HG02981 (cell line): ENCODE results near the gene CWC27.

Experiments
- ATAC-seq: cut with Tn5 transposase; IDR thresholded peaks from one replicate; pipeline ENCODE4 v1.9.1; 2021; ENCODE audit warnings: mild to moderate bottlenecking, moderate library complexity; ENCODE audit not compliant: unreplicated experiment

CWC27 gene

DNA sequence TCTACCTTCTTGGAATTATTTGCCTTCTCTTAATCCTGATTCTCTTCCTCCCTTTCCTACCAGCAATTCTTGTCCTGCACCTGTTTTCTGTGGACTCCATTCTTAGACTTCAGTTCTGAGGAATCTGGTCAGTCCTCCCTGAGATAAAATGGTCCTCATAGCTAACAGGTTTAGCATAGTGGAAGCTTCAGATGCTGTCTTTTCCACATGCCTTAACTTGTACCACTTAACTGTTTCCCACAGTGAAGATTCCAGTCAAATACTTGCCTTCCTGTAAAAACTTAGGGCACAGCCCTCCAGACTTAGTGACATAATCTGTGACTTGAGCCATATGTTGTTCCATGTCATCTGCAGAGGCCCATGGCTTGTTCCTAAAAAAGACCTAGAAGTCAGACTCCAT lies 261.3 kb downstream of the CWC27 start:
- ATAC-seq: no peak

DNA sequence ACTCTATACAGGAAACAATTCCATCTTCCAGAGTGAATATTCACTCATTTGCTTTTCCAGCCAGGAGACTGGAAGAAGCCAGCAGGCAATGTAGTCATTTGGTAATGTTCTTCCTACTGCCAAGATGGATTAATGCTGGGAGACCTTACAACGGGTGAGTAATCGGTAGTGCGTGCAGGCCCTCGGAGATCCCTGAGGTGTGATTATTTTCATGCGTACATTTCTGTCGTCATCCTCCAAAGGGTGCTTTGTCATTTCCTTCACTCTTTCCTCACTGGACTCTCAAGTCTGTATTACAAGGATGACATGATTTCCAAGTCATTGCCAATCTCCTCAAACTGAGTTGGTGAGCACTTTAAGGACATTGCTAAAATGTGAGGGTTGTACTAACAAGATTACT lies 263.5 kb downstream of the CWC27 start:
- ATAC-seq: no peak

DNA sequence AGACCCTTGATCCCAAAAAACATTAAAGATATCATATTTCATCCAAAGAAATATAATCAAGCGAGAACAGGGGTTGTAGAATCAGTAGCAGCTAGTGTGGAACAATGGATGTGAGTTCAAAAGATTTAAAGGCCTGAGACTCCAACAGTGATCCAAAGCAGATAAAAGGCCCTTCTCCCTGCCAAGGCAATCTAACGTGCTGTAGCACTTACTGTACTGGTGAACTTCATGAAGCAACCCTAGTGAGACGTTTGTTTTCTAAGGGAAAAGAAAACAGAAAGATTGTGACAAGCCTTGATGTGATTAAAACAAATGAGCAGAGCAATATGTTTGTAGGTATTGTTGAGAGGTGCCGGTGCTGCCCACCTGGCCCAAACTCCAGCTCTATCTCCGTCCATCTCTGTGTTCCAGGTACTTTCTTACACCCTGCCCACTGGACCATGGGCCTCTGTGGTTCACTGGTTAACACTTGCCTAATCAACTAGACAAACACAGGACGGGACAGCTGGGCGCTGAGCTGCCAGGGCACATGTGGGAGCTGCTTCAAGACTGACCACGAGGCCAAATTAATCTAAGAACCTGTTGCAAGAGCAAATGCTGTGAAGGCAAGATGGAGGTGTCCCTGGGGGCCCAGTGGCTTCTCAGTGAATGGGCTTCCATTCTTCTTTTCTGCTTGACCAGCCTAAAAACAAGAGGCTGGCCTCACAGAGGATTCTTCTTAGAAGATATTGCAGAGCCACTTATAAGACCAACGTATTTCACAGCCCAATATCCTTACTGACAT lies 265.5 kb downstream of the CWC27 start:
- no peak for ATAC-seq

DNA sequence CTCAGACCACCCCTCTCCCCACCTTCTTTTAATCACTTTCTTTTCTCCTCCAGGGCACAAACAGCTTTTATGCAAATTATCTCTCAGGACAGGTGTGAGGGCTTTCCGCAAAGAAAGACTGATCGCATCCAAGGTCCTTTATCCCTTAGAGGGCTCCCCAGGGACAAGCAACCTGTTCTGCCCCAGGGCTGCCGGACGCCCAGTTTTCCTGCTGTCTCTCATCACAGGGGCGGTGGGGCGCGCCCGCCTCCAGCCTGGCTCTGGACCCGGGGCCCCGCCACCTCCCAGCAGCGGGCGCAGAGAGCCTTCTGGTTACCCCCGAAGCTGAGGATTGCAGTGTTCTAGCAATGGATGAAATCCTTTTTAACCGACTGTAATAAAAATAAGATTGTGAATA lies 266.1 kb downstream of the CWC27 start:
- ATAC-seq: no peak

DNA sequence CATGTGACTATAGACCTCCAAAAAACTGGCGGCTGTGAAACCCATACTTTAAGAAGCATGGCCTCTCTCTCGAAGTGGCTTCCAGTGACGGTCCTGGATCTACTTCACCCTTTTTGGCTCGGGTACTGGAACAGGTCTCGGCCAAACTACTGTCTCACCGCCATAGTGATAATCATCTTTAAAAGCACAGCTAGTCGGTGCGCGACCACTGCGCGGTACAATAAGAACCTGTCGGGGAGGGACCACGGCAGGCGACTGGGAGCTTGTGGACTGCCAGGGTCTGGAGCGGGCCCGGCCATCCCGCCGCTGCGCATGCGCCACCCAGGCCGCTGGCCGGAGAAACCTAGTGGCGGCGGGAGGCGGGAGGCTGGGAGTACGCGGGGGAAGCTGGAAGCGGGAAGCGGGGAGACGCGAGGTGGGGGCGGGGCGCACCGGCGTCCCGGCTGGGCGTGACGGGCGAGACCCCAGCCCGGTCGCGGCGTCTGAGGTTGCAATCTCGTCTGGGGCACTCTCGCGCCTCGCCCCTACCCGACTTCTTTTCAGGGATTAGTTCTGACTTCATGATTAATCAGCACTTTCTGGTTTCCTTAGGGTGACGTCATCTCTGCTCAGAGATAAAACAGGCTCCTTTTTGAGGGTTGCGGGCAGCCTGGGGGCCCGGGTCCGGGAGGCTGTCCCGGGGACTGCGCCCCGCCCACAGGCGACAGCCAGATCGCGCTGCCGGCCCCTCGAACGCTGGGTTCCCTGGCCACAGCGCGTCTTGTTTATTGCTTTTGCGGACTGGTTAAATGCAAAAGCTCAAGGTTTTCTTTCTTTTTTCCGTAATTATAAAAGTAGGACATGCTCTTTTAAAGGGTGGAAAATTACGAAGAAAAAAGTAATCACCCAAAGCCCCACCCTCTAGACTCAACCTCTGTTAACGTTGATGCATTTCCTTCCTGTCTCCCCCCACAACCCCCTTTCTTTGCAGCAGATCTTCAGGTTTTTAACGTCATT lies 266.8 kb downstream of the CWC27 start:
- ATAC-seq: peak; percentile 81

DNA sequence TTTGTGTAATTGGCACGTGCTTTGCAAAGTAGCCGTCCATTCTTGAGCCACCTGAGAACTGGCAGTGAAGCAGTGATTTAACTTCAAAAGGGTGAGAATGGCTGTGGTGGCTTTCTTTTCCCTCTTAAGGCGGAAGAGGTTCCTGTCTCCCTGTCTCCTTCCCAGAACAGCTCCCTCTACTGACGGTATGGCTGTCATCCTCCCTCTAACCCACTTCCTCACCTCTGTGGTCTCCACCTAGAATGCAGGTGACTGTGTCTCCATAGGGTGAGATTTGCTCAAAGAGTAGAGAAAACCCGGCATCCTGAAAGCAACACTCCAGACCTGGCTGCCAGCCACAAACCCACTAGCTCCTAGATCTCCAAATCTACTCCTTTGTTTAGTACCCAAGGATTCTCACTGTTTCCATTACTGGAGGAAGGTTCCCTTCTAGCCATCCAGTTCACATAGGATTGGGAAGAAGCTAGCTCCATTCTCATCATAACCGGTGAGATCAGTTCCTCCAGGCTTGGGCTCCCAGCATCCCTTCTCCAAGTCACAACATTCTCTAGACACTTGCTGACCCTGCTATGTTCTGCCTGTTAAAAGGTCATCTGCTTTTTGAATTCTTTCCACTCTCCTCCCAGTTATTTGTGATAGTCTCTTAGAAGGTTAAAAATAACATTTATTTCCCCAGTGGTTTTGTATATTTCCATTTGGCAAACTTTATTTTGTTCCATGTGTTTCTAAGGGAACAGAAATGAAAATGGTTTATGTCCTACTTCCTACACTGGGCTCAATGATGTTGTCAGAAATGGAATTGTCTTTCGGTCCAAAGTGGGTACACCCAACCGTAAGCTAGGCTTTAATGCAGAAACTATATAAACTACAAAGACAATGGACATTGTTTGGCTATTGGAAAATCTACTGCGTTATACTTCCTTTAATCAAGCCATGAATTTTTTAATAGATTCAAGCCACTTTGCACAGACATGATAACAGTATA lies 269.4 kb downstream of the CWC27 start:
- no peak for ATAC-seq

DNA sequence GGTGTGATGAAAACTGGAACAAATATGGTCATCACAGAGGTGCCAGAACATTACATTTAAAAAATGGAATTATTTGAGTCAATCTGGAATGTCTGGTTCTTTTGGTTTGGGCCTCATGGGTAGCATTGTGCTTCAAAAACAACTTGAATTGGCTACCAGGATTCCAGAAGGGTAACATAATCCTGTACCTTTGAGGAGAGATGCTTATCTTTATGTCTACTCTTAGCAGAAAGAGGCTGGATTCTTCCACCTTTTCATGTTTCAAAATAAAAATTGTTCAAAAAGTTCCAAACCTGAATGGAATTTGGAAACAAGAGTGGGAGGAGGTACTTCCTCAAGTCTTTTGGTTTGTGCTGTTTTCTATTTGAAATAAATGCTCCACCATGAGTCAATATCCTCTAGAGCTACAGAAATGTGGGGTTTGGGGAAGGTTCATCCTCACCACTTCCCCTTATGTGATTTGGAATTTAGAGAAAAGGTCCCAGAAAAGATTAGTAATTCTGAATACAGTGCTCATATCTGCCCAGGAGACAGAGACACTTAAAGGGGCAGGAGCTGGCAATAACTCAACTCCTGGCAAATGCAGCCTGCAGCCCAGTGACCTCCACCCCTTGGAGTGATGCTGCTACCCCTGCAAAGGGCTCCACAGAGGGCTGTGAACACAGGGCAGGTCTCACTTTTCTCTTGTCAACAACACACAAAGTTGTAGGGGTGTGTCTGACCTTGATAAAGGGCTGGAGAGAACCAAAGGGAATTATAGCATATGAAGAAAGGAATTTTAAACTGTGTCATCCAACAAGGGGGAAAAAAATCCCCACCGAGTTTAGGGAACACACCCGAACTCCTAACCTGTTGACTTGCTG lies 272.8 kb downstream of the CWC27 start:
- ATAC-seq: no peak

DNA sequence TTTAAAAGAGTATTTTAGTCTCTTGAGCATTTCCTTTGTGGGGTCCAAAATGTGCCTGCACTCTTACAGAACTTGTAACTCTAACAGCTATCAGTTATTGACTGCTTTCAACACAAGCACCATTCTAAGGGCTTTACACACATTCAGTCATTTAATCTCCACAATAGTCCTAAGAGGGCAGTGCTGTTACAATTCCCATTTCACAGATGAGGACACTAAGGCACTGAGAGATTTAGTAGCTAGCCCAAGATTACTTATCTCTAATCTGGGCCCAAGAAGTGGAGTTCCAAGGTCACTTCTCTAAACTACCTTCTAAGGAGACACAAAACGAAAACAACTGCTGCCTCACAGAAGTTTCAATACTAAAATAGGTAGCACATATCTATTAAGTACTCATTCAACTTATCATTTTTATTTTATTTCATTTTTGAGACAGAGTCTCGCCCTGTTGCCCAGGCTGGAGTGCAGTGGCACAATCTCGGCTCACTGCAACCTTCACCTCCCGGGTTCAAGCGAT lies 275.2 kb downstream of the CWC27 start:
- peak; percentile 42 for ATAC-seq

DNA sequence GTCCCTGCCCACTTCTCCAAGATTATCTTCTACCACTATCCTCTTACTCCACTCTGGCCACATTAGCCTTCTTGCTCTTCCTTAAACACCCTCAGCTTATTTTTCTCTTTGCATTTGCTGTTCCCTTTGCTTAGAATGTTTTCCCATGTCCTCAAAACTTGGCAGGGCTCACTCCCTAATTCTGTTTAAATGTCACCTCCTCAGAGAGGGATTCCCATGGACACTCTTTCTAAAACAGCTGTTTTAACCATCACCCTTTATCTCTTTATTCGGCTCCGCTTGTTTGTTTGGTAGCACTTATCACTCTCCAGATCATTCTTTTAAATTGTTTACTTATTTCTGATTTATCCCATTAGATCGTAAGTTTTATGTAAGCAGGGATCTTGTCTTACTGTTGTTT lies 278.5 kb downstream of the CWC27 start:
- ATAC-seq: no peak

DNA sequence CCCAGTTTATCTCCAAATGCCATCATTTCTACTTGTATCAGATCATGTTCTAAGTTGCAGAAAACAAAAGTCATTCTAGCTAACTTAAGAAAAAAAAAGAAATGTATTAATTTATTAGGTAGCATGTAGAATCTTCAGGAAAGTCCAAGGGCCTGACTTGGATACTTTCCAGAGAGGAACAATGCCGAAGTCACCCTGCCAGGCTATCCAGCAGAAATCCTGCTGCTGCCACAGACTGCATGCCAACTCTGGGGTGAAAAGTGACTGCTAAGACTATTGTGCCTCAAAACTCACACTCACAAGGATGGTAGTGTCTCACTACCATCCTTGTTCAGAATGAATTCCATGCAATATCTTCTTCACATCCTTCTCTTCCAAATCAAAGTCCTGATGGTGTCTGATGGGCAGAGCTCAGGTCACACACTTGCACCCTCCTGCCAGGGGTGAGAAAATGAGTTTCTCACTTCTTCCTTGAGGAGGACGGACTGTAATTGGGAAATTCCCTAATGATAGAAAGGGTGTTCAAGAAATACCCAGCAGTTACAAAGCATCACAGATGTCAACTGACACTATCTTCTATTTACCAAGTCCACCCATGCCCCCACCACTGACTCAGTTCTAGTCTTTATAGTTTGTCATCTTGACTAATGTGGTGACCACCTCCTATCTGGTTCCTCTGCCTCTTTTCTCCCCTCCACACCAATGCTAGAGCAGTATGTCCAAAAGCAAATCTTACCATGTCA lies 279.4 kb downstream of the CWC27 start:
- peak; percentile 46 for ATAC-seq

DNA sequence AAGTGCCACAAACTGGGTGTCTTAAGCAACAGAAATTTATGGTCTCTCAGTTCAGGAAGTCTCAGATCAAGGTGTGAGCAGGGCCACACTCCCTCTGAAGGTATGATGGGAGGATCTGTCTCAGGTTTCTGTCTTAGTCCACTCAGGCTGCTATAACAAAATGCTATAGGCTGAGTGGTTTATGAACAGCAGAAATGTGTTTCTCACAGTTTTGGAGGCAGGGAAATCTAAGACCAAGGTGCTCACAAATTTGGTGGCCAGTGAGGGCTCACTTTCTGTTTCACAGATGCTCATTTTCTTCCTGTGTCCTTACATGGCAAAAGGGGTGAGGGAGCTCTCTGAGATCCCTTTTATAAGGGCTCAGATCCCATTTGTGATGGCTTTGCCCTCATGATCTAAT lies 281.4 kb downstream of the CWC27 start:
- peak; percentile 36 for ATAC-seq

DNA sequence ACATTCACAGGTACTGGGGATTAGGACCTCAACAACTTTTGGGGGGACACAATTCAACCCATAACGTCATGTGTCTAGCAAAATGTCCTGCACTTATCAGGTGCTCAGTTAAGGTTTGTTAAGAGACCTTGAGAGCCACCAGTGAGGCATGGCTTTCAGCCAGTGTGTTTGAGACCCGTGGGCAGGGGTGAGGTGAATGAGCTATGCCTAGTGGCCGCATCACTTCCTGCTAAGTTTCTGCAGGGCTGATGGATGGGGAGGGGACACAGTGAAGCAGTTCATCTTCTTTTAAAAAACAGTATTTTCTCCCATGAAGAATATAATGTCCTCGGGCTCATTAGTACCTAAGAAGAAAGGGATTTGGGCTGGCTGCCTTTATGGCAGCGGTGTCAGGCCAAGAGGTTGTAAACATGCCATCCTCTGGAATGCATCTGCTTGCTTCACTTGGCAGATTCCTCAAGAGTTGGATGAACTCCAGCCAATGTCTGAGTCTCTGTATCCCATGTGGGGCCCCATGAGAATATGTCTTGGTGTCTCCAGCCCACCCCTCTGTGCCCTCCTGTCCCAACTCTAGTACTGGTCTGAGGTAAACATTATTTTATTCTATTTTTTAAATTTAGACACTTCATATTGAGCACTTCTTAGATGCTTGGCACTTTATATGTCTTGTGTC lies 282.2 kb downstream of the CWC27 start:
- no peak for ATAC-seq

DNA sequence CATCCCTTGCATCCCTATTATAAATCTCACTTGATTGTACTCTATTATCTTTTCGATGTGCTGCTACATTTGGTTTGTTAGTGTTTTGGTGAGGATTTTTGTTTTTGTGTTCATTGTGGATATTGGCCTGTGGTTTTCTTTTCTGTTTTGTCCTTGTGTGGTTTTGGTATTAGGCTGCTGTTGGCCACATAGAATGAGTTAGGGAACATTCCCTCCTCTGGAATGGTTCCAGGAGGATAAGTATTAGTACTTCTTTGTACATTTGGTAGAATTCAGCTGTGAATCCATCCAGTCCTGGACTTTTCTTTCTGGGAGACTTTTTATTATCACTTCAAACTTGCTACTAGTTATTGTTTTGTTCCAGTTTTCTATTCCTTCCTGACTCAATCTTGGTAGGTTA lies 287.2 kb downstream of the CWC27 start:
- ATAC-seq: no peak

DNA sequence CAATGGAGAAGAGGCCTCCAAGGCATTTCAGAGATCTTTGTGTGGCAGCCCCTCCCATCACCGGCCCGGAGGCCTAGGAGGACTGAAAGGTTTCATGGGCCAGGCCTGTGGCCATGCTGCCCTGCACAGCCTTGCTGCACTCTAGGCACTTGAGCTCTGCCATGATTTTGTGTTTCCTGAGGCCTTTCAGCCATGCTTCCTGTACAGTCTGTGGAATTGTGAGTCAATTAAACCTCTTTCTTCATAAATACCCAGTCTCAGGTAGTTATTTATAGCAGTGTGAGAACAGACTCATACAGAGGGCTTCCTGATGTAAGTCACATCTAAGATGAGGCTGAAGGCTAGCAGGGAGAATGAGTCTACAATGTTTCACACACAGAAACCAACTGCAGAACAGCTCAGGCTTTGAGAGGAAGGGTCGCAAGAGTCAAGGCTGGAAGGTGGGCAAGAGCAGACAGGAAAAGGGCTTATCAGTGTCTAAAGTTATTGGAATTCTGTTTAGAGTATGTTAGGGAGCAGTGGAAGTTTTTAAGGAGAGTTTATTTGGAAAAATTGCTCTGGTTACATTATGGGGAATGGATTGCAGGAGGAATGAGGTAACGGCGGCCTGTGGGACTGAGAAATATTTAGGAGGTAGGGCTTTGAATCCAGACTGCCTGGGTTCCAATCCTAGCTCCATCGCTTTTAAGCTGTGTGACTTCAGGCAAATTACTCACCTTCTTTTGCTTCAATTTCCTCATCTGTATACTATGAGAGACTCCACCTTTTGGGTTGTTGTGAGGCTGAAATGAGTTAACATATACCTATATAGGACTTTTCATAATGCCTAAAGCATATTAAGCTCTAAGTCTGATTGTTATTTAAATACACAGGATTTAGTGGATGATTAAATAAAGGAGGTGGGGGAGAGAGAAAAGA lies 291.2 kb downstream of the CWC27 start:
- no peak for ATAC-seq

DNA sequence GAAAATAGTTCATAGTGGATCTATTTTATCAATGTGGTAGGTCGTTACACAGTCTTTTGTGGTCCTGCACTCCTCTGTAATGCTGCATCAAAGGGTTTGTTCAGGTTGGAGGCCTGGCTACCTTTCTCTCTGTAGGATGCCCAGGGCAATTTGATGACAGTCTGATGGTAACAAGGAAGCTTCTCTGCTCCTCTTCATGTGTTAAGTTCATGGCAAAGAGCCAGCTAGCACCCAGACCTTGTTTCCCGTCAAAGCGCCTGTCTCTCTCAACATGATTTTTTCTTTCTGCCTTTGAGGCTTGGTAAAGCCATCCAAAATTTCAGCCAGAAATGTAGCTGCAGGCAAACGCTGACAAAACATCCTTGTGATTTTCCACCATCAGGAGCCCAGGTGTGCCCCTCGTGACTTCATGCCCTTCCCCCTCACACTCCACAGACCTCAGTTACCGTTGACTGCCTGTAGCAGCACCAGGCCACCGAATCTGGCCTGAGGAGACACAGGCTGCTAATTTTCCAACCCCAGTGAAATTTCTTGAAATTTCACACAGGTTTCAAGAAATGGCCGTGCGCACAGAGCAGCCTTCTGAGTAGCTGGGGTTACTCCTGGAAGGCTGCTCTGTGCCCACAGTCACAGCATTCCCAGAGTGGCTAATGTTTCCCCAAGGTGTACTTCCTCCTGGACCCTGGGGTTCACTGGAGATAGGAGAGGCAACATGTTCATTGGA lies 292.7 kb downstream of the CWC27 start:
- ATAC-seq: peak; percentile 63

DNA sequence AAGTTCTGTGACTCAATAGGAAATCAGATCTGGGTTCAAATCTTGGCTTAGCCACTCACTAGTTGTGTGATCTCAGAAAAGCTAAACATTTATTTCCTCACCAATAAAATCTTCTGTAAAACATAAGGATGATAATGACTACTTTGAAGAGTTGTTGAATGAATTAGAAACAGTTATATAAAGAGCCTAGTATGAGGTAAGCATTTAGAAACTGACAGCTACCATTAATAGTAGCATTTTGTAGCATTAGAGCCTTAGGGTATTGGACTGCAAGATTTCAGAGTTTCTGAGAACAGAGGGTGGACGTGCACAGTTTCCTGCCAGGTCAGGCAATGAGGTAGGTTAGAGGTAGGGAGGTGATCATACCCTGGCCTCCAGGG lies 293.2 kb downstream of the CWC27 start:
- ATAC-seq: peak; percentile 13
